GM23338 (cell line): Measurements from ENCODE around the gene PLEKHG4. TPM values are rescaled to one million over a fixed set of nuclear protein-coding genes. Genes with fewer than 3 reads are reported as not detected.

Experiments
- ATAC-seq: fragments of 200-7000 bp; cut with Tn5 transposase; 3 replicates; pipeline ENCODE4 v1.9.1; 2020
- DNase-seq: peaks from one replicate; pipeline ENCODE4 v3.0.0-alpha.2; 2015; ENCODE audit warnings: low spot score
- H2AFZ ChIP-seq: fragments of 200-600 bp; sonication (generic); 2 replicates; pipeline ENCODE4 v1.8.0; 2016; ENCODE audit warnings: antibody characterized with exemption, mild to moderate bottlenecking, moderate library complexity
- H3F3A ChIP-seq: fragments of 200-600 bp; sonication (generic); replicated peaks from 2 replicates; pipeline ENCODE4 v1.8.0; 2017; ENCODE audit warnings: antibody characterized with exemption, mixed run types, low read depth
- H3K27ac ChIP-seq: fragments of 200-600 bp; sonication (generic); 2 replicates; pipeline ENCODE4 v1.6.1; 2016; ENCODE audit warnings: low read depth
- H3K27me3 ChIP-seq: fragments of 200-600 bp; sonication (generic); 2 replicates; pipeline ENCODE4 v1.8.0; 2016; ENCODE audit warnings: mild to moderate bottlenecking, mixed run types, moderate library complexity; ENCODE audit not compliant: insufficient read depth
- H3K36me3 ChIP-seq: fragments of 200-600 bp; sonication (generic); 2 replicates; pipeline ENCODE4 v1.8.0; 2016; ENCODE audit warnings: mild to moderate bottlenecking; ENCODE audit not compliant: insufficient read depth
- H3K4me1 ChIP-seq: fragments of 200-600 bp; sonication (generic); 2 replicates; pipeline ENCODE4 v1.8.0; 2016; ENCODE audit warnings: mild to moderate bottlenecking, moderate library complexity; ENCODE audit not compliant: insufficient read depth
- H3K4me2 ChIP-seq: fragments of 200-600 bp; sonication (generic); 2 replicates; pipeline ENCODE4 v1.7.1; 2017; ENCODE audit warnings: mixed run types
- H3K4me3 ChIP-seq: fragments of 200-600 bp; sonication (generic); 2 replicates; pipeline ENCODE4 v1.6.1; 2016; ENCODE audit warnings: mixed run types
- H3K79me2 ChIP-seq: fragments of 200-600 bp; sonication (generic); replicated peaks from 2 replicates; pipeline ENCODE4 v1.8.0; 2017; ENCODE audit warnings: mild to moderate bottlenecking; ENCODE audit not compliant: insufficient read depth
- H3K9me2 ChIP-seq: fragments of 200-600 bp; sonication (generic); 2 replicates; pipeline ENCODE4 v1.8.0; 2017; ENCODE audit not compliant: insufficient read depth
- H4K20me1 ChIP-seq: fragments of 200-600 bp; sonication (generic); replicated peaks from 2 replicates; pipeline ENCODE4 v1.8.0; 2017; ENCODE audit warnings: mild to moderate bottlenecking; ENCODE audit not compliant: insufficient read depth
- H3K27ac Mint-ChIP-seq: 2 replicates; pipeline ENCODE4 v1.8.0; 2020; ENCODE audit warnings: inconsistent platforms, mild to moderate bottlenecking, moderate library complexity, mixed read lengths
- H3K27me3 Mint-ChIP-seq: 3 replicates; pipeline ENCODE4 v1.8.0; 2022; ENCODE audit warnings: low read depth, mild to moderate bottlenecking, moderate library complexity, mixed read lengths, inconsistent platforms; ENCODE audit not compliant: insufficient read depth, poor library complexity
- H3K36me3 Mint-ChIP-seq: 3 replicates; pipeline ENCODE4 v1.8.0; 2021; ENCODE audit warnings: low read depth, mild to moderate bottlenecking, inconsistent platforms, moderate library complexity, mixed read lengths
- H3K4me1 Mint-ChIP-seq: 3 replicates; pipeline ENCODE4 v1.8.0; 2020; ENCODE audit warnings: mild to moderate bottlenecking, inconsistent platforms, mixed read lengths
- H3K4me3 Mint-ChIP-seq: 3 replicates; pipeline ENCODE4 v1.8.0; 2021; ENCODE audit warnings: moderate library complexity, mild to moderate bottlenecking, inconsistent platforms, mixed read lengths
- H3K9me3 Mint-ChIP-seq: 3 replicates; pipeline ENCODE4 v1.8.0; 2020; ENCODE audit warnings: moderate library complexity, mild to moderate bottlenecking, inconsistent platforms, mixed read lengths
- CREB1 ChIP-seq: fragments of 250-450 bp; sonication (Bioruptor Pico); IDR thresholded peaks from 2 replicates; pipeline ENCODE4 v1.5.0; 2020; ENCODE audit warnings: low read depth, mild to moderate bottlenecking, moderate library complexity
- EZH2 ChIP-seq: fragments of 200-600 bp; sonication (generic); IDR thresholded peaks from one replicate; pipeline ENCODE4 v1.8.0; 2017; ENCODE audit warnings: antibody characterized with exemption, mild to moderate bottlenecking, low read depth; ENCODE audit not compliant: unreplicated experiment
- EZH2phosphoT487 ChIP-seq: fragments of 200-600 bp; sonication (generic); IDR thresholded peaks from one replicate; pipeline ENCODE4 v1.8.1; 2018; ENCODE audit warnings: antibody characterized with exemption; ENCODE audit not compliant: unreplicated experiment
- JUNB ChIP-seq: IDR thresholded peaks from one replicate; pipeline ENCODE4 v1.6.1; 2016; ENCODE audit warnings: antibody characterized with exemption; ENCODE audit not compliant: unreplicated experiment
- NANOG ChIP-seq: IDR thresholded peaks from 2 replicates; pipeline ENCODE4 v1.6.1; 2016; ENCODE audit warnings: antibody characterized with exemption, borderline replicate concordance
- POLR2AphosphoS5 ChIP-seq: IDR thresholded peaks from 2 replicates; pipeline ENCODE4 v1.6.1; 2016; ENCODE audit warnings: antibody characterized with exemption, low read depth
- STAT1 ChIP-seq: IDR thresholded peaks from one replicate; pipeline ENCODE4 v1.6.1; 2016; ENCODE audit warnings: antibody characterized with exemption; ENCODE audit not compliant: unreplicated experiment
- ZNF114 ChIP-seq: fragments of 250-450 bp; sonication (Bioruptor Pico); IDR thresholded peaks from 2 replicates; pipeline ENCODE4 v1.5.0; 2020; ENCODE audit warnings: mild to moderate bottlenecking, moderate library complexity
- polyA plus RNA-seq: library from polyadenylated mRNA; unstranded; fragments of >200 nt; fragmentation: Nextera tagmentation; extraction: Ambion mirVana; gene quantifications from 2 replicates; pipeline ENCODE4 v1.2.1, GENCODE V29; 2016
- total RNA-seq: library from RNA; depleted of rRNA; stranded (reverse); fragments of >200 nt; shearing (Covaris generic); gene quantifications from 2 replicates; pipeline ENCODE4 v1.2.3, GENCODE V29; 2014
- TF ChIP-seq, protein P1 (sequence below), 2 experiments: fragments of 200-600 bp in 1 of 2; sonication (generic) in 1 of 2; conservative IDR thresholded peaks; 2 replicates each; pipeline versions ENCODE4 v1.5.1 to v1.6.1; 2016 to 2017; ENCODE audit warnings: antibody characterized with exemption in 2 of 2, low read depth in 2 of 2, mild to moderate bottlenecking in 2 of 2, moderate library complexity in 1 of 2

The PLEKHG4 gene
- total and polyA plus RNA-seq, 2 experiments from 2014 or later: 3.2 to 10.3 TPM

DNA sequence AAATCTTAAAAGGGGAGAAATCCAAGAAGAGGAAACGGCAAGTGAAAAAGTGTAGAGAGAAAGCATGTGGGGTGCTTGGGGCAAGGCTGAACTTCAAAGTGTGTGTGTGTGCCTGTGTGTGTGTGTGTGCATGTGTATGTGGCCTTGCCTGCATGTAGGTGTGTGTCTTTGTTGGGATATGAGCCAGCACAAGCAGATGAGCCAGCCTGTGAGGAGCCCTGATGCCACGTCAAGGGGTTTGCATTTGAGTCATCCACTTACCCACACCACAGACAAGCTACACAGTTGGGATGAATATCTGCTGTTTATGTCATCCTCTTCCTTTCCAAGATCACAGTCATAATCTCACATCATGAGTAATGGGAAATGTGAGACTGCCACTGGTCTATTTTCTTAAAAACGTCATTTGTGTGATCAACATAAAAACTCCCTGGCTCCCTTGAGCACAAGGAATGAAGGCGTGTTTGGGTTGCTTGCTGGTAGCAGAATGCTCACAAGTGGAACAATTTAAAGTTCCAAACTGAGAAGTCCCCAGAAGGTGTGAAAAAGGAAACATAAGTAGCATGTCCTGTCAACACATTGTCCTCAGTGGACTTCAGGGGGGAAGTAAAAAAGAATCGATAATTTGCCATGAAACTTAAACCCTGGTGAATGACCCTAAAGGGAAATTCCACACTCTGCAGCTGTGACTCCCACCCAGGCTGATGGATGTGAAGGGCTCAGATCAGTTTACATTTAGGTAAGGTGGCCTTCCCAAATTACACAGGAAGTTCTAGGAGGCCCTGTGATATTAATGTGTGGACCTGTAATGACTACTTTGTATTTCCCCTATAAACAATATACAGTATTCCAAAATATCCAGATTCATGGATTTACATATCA, 32.5 kb downstream of the PLEKHG4 start:
- Histone ChIP-seq H3K27ac (no peak overlapping the region), H3K9me2 (no peaks in the 10 kb centered on the region), H3K4me3 (no peak overlapping the region), H3K79me2 (no peaks in the 10 kb centered on the region), H3K27me3 (no peaks in the 10 kb centered on the region), H4K20me1 (no peaks in the 10 kb centered on the region; the same call in 1 of the 2 replicates), H3K4me2 (no peak overlapping the region), H3K36me3 (no peaks in the 10 kb centered on the region), H2AFZ (no peak overlapping the region), H3K4me1 (no peaks in the 10 kb centered on the region), H3F3A (no peaks in the 10 kb centered on the region)
- DNase-seq: no peak
- H3K36me3 Mint-ChIP-seq: no peaks in the 10 kb centered on the region
- TF ChIP-seq CREB1 (CRISPR knock-in tag) (no peak), EZH2 (no peak), EZH2phosphoT487 (no peak), STAT1 (no peak), NANOG (no peak)
- TF ChIP-seq, protein P1, sequence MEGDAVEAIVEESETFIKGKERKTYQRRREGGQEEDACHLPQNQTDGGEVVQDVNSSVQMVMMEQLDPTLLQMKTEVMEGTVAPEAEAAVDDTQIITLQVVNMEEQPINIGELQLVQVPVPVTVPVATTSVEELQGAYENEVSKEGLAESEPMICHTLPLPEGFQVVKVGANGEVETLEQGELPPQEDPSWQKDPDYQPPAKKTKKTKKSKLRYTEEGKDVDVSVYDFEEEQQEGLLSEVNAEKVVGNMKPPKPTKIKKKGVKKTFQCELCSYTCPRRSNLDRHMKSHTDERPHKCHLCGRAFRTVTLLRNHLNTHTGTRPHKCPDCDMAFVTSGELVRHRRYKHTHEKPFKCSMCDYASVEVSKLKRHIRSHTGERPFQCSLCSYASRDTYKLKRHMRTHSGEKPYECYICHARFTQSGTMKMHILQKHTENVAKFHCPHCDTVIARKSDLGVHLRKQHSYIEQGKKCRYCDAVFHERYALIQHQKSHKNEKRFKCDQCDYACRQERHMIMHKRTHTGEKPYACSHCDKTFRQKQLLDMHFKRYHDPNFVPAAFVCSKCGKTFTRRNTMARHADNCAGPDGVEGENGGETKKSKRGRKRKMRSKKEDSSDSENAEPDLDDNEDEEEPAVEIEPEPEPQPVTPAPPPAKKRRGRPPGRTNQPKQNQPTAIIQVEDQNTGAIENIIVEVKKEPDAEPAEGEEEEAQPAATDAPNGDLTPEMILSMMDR (conservative IDR thresholded peaks at IDR 0.05; ENCODE audit: low read depth in 2 of 2): no peak
- no peak overlapping the region for H3K27ac Mint-ChIP-seq
- no peaks in the 10 kb centered on the region; the same call in 2 of the 3 replicates for H3K4me1 Mint-ChIP-seq
- no peaks in the 10 kb centered on the region; the same call in 2 of the 3 replicates for H3K9me3 Mint-ChIP-seq
- no peak overlapping the region for H3K4me3 Mint-ChIP-seq
- no peak for ATAC-seq
- H3K27me3 Mint-ChIP-seq: no peaks in the 10 kb centered on the region

DNA sequence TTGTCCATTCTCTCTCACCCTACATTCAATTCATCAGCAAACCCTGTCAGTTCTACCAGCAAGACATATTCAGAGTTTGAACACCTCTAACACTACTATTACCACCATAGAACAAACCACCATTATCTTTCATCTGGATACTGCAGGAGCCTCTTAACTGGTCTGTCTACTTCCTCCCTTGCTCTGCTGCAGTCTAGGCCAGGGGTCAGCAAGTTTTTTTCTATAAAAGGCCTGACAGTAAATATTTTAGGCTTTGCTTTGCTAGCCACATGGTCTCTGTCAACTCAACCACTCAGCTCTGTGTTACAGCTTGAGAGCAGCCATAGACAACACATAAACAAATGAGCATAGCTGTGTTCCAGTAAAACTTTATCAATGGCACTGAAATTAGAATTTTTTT, 33.4 kb downstream of the PLEKHG4 start:
- H3K9me2 ChIP-seq: no peaks in the 10 kb centered on the region
- H3F3A ChIP-seq: no peaks in the 10 kb centered on the region
- H3K36me3 Mint-ChIP-seq: no peaks in the 10 kb centered on the region
- DNase-seq (no peak), ATAC-seq (no peak)
- H3K4me3 Mint-ChIP-seq: no peak overlapping the region
- H3K4me1 ChIP-seq: no peaks in the 10 kb centered on the region
- H3K4me2 ChIP-seq: no peak overlapping the region
- no peaks in the 10 kb centered on the region for H3K36me3 ChIP-seq
- no peaks in the 10 kb centered on the region for H3K27me3 ChIP-seq
- H3K4me1 Mint-ChIP-seq: no peaks in the 10 kb centered on the region; the same call in 2 of the 3 replicates
- no peak for TF ChIP-seq POLR2AphosphoS5
- H4K20me1 ChIP-seq: no peaks in the 10 kb centered on the region; the same call in 1 of the 2 replicates
- no peak overlapping the region for H3K4me3 ChIP-seq
- H2AFZ ChIP-seq: no peak overlapping the region
- no peak overlapping the region for H3K27ac ChIP-seq
- H3K27me3 Mint-ChIP-seq: no peaks in the 10 kb centered on the region
- no peaks in the 10 kb centered on the region for H3K79me2 ChIP-seq
- no peak overlapping the region for H3K27ac Mint-ChIP-seq
- no peaks in the 10 kb centered on the region; the same call in 2 of the 3 replicates for H3K9me3 Mint-ChIP-seq

DNA sequence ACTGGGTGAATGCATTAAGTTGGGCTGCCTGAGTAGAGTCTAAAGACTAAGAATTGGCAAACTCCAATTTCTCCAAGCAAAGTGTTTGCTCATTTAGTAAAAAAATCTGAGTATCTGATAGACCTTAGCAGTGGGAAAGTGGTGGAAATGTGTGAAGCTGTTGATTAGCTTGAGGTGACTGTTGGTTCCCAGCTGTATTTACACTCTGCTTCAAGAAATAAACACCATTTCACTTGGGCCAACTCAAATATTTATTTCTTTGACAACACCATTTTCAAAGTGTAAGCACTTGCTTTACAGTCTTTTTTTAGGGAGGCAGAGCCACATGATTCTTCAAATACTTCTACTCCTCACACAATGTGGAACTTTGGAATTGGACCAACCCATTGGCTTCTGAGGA, 38.5 kb downstream of the PLEKHG4 start:
- Mint-ChIP-seq H3K27ac (no peak overlapping the region), H3K9me3 (no peaks in the 10 kb centered on the region), H3K27me3 (no peaks in the 10 kb centered on the region), H3K36me3 (no peaks in the 10 kb centered on the region), H3K4me3 (no peak overlapping the region), H3K4me1 (peaks cover 5% of the 10 kb centered on the region; the same call in 1 of the 3 replicates)
- ATAC-seq (no peak), DNase-seq (no peak)
- Histone ChIP-seq H3K4me1 (no peaks in the 10 kb centered on the region), H3F3A (no peaks in the 10 kb centered on the region), H3K27me3 (peaks cover 8% of the 10 kb centered on the region; the same call in 1 of the 2 replicates), H2AFZ (no peak overlapping the region), H3K4me3 (no peak overlapping the region), H3K9me2 (no peaks in the 10 kb centered on the region), H4K20me1 (no peaks in the 10 kb centered on the region), H3K4me2 (no peak overlapping the region), H3K79me2 (no peaks in the 10 kb centered on the region), H3K27ac (no peak overlapping the region), H3K36me3 (no peaks in the 10 kb centered on the region)
- no peak for TF ChIP-seq STAT1
- TF ChIP-seq, protein P1 (conservative IDR thresholded peaks at IDR 0.05; ENCODE audit: low read depth in 2 of 2): no peak
- no peak for TF ChIP-seq JUNB
- TF ChIP-seq ZNF114: no peak
- TF ChIP-seq EZH2phosphoT487: no peak
- no peak for TF ChIP-seq NANOG
- no peak for TF ChIP-seq POLR2AphosphoS5
